Measurements from ENCODE around the gene CNN3. TPM values are rescaled to one million over a fixed set of nuclear protein-coding genes. Genes with fewer than 3 reads are reported as not detected.
A peak's percentile ranks its signal among the peaks of the same experiment; 100 is the strongest.

CNN3 gene
- total and polyA plus RNA-seq, 2 donors (not counting 3 experiments of a cell fraction or from before 2014, with no cell fraction given) = 174 to 392 TPM

DNA sequence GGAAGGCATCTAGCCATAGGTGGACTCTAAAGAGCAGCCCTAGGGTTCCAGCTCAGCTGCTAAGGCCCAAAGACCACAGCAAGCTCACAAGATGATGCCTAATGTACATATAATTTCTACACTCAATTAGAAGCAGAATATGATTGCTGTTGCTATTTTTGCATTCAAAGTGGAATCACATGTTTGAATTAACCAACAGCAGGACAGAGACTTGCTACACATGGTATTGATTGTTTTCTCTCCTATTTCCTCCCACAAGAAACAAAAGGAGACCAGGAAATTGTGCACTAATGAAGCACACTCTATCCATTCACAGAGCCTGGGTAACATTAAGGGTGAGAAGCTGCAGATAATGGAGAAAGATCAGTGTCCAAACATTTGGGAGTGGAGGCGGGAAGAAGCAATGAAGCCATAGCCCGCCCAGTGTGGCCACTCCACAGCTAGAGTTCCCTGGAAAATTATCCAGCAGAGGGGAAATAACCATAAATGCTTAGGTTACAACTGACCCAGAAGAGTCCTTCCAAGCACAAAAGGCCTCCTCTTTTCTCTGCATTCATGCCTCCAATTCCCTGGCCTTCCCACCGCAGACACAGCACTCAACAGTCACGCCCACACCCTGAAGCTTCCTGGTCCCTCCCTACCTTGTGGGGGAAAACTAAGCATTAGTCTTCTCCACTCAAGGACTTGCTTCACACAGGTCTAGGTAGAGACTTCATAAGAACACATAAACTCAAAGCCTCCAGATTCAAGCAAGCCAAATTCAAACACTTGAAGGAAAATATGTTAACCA is 7.5 kb downstream of the CNN3 start:
- no peak overlapping the region for H3K4me3 ChIP-seq (replicated peaks in 1 of 3; ENCODE audit: insufficient read depth in 1 of 3, low read depth in 1 of 3, low read length in 3 of 3)
- dilution Hi-C loops (cut with MboI; ENCODE audit: extremely low pct_ligation_motif_present, low sequenced_read_pairs) = loop anchor here (25.0 kb wide), 1 partner anchor 118 kb away; no protein-coding TSS in a partner anchor
- CTCF ChIA-PET = interaction anchor here (0.6 to 7.8 kb wide), 5 partner anchors 28 to 124 kb away, joined by 3 to 57 read pairs (median 8); no protein-coding TSS in a partner anchor
- no TSS peak for BruUV-seq (replicated peaks)
- FAIRE-seq = no peak
- no peak for DNase-seq (ENCODE audit: low read depth, low spot score)
- H3K9me3 ChIP-seq (replicated peaks; ENCODE audit: control insufficient read depth, insufficient read depth, low read length) = no peaks in the 10 kb centered on the region
- no peak overlapping the region for H3K9ac ChIP-seq (replicated peaks; ENCODE audit: extremely low read depth, insufficient read depth, low read length)
- peaks cover 27% of the 10 kb centered on the region for H4K20me1 ChIP-seq (replicated peaks; ENCODE audit: control insufficient read depth, extremely low read depth, insufficient read depth, low read length)
- H3K27ac ChIP-seq (ENCODE audit: insufficient read depth, low read depth, low read length) = no peak overlapping the region
- H3K4me2 ChIP-seq (ENCODE audit: insufficient read depth, low read length) = peak overlapping the region; percentile 14
- H3K36me3 ChIP-seq (ENCODE audit: control insufficient read depth in 2 of 2, extremely low read depth in 1 of 2, insufficient read depth in 2 of 2, low read length in 2 of 2) = peaks cover 0 to 4% of the 10 kb centered on the region in 2 experiments
- H3K79me2 ChIP-seq (ENCODE audit: control insufficient read depth, insufficient read depth, low read length) = peaks cover 100% of the 10 kb centered on the region
- no peak for TF ChIP-seq GATA2 (IDR thresholded peaks at IDR 0.05; ENCODE audit: insufficient read depth, insufficient read length, low read depth, low read length)
- no peak for TF ChIP-seq FOS (IDR thresholded peaks at IDR 0.05; ENCODE audit: borderline replicate concordance, insufficient read depth, low read length)
- TF ChIP-seq EZH2 (IDR thresholded peaks at IDR 0.05; ENCODE audit: borderline replicate concordance, low read depth, low read length, severe bottlenecking) = no peak
- TF ChIP-seq POLR2AphosphoS5 (IDR thresholded peaks at IDR 0.05; ENCODE audit: insufficient read depth, low read depth, low read length) = no peak
- TF ChIP-seq, protein P1, sequence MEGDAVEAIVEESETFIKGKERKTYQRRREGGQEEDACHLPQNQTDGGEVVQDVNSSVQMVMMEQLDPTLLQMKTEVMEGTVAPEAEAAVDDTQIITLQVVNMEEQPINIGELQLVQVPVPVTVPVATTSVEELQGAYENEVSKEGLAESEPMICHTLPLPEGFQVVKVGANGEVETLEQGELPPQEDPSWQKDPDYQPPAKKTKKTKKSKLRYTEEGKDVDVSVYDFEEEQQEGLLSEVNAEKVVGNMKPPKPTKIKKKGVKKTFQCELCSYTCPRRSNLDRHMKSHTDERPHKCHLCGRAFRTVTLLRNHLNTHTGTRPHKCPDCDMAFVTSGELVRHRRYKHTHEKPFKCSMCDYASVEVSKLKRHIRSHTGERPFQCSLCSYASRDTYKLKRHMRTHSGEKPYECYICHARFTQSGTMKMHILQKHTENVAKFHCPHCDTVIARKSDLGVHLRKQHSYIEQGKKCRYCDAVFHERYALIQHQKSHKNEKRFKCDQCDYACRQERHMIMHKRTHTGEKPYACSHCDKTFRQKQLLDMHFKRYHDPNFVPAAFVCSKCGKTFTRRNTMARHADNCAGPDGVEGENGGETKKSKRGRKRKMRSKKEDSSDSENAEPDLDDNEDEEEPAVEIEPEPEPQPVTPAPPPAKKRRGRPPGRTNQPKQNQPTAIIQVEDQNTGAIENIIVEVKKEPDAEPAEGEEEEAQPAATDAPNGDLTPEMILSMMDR (IDR thresholded peaks at IDR 0.05; ENCODE audit: extremely low read depth in 1 of 2, insufficient read depth in 1 of 2, low read depth in 1 of 2, low read length in 2 of 2) = no peak
- TF ChIP-seq MYC (IDR thresholded peaks at IDR 0.05; ENCODE audit: low read depth, low read length) = no peak
- TF ChIP-seq POLR2A (IDR thresholded peaks at IDR 0.05; ENCODE audit: low read depth, low read length) = no peak
- TF ChIP-seq JUN (IDR thresholded peaks at IDR 0.05; ENCODE audit: borderline replicate concordance, insufficient read depth, insufficient read length, low read depth) = no peak
- TF ChIP-seq, protein P2, sequence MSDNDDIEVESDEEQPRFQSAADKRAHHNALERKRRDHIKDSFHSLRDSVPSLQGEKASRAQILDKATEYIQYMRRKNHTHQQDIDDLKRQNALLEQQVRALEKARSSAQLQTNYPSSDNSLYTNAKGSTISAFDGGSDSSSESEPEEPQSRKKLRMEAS (IDR thresholded peaks at IDR 0.05; ENCODE audit: insufficient read depth, insufficient read length) = no peak
- H2AFZ ChIP-seq (ENCODE audit: low read depth, low read length) = no peak overlapping the region
- no peaks in the 10 kb centered on the region for H3K9me1 ChIP-seq (replicated peaks; ENCODE audit: control insufficient read depth, extremely low read depth, insufficient read depth, low read length)
- H3K27me3 ChIP-seq (ENCODE audit: control insufficient read depth in 2 of 2, insufficient read depth in 2 of 2, low read length in 2 of 2) = no peaks in the 10 kb centered on the region
- peaks cover 34% of the 10 kb centered on the region for H3K4me1 ChIP-seq (ENCODE audit: control insufficient read depth, extremely low read depth, insufficient read depth, low read length)
- POLR2A ChIA-PET = interaction anchor here (1.3 kb wide), 1 partner anchor 10 kb away, joined by 3 read pairs; no protein-coding TSS in a partner anchor
- intact Hi-C loops (cut with micrococcal nuclease) = no loop called here

Data from endothelial cell of umbilical vein (primary cell).